HG03565 (cell line): Measurements from ENCODE around the gene PLLP.

Experiments
- ATAC-seq: cut with Tn5 transposase; IDR thresholded peaks from one replicate; pipeline ENCODE4 v1.9.1; 2021; ENCODE audit warnings: mild to moderate bottlenecking, moderate library complexity; ENCODE audit not compliant: unreplicated experiment

PLLP gene

DNA sequence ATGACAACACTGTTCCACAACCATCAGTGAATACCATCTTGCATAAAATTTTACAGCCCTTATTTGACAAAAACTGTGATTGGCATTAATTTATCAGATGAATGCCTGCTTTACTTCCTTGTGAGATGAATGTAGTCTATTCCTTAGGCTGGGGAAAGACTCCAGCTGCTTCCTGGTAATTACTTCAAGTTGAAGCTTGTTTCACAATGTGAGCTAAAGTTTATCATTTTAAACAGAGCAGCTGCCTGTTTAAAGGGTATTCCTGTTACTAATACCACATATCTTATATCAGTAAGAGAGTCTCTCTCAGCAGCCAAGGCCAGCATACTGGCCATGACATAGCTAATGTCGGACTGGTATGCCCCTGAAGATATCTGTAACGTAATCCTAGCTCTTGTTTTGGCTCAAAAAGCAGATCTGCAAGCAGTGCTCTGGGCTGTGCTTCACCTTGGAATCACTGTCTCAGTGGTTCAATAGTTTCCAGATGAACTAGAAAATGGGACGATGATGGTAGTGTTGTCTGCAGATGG, 52.6 kb downstream of the PLLP start:
- ATAC-seq: no peak

DNA sequence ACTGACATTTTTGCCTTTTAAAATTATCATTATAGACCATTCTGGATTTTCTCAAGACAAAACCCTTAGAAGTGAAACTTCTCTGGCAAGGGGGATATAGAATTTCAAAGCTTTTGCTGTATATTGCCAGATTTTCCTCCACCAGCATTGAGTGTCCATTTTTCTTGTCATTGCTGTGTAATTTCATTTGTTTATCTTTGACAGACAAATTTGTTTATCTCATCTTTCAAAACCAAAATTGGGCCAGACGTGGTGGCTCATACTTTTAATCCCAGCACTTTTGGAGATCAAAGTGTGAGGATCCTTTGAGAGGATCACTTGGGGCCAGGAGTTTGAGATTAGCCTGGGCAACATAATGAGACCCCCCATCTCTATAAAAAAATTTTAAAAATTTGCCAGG, 55.4 kb downstream of the PLLP start:
- no peak for ATAC-seq

DNA sequence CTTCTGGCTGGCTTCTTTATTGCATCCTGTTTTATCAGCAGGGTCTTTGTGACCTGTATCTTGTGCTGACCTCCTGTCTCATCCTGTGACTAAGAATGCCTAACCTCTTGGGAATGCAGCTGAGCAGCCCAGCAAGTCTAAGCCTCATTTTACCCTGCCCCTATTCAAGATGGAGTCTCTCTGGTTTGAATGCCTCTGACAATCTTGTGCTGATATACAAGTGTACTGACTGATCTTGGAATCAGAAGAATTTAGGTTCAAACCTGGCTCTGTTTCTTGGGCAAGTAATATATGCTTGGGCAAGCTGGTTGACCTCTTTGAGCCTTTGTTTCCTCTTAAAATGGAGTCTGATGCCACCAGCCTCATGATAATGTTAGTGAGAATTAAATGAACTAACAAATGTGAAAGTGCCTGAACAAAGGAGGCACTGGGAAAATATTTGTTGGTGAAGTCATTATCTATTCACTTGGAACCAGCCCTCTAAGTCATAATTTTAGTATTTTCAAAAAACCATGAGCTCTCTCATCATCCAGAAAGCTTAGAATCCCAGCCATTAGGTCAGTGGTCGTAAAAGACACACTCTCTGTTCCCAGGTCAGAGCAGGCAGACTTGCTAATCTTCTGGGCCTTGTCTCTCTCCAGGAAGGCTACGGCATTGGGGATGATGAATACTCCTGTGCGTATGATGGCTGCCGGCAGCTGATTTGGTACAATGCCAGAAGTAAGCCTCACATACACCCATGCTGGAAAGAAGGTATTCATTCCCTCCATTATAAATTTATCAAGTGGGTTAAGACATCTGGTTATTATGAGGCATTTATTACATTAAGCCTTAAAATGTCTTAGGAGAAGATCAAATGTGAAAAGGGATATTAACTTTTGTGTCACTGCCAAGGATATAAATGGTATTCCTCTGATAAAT, 57.5 kb downstream of the PLLP start:
- no peak for ATAC-seq

DNA sequence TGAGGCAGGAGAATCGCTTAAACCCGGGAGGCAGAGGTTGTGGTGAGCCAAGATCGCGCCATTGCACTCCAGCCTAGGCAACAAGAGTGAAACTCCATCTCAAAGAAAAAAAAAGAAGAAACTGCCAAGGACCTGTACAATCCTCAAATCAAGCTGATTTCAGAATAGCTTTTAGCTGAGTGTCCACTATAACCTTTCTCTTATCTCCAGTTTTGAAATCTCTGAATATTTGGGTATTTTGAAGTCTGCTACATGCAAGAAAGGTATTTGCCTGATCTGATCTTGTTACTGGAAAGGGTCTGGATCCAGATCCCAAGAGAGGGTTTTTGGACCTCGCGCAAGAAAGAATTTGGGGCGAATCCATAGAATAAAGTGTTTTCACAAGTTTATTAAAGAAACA, 58.5 kb downstream of the PLLP start:
- no peak for ATAC-seq

DNA sequence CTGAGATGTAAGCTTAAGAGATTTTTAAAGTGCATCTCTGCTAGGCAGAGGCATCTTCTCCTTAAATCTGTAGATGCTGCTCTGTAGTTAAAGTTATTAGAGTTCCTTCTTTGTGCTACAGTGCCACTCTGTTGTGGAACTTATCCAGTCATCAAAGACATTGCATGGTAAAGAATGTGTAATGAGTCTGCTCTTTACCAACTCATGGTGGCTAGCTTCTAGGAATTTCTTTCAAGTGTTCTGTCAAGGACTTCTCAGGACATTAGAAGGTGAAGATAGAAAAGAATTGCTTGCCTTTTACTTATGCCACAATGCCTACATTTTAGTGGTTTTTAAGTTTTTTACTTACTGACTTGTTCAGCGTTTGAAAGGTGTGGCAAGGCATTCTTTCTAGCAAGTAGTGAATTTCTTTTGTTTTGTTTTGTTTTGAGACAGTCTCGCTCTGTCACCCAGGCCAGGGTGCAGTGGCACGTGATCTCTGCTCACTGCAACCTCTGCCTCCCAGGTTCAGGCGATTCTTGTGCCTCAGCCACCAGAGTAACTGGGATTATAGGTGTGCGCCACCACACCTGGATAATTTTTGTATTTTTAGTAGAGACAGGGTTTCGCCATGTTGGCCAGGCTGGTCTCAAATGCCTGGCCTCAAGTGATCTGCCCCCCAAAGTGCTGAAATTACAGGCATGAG, 59.7 kb downstream of the PLLP start:
- no peak for ATAC-seq

DNA sequence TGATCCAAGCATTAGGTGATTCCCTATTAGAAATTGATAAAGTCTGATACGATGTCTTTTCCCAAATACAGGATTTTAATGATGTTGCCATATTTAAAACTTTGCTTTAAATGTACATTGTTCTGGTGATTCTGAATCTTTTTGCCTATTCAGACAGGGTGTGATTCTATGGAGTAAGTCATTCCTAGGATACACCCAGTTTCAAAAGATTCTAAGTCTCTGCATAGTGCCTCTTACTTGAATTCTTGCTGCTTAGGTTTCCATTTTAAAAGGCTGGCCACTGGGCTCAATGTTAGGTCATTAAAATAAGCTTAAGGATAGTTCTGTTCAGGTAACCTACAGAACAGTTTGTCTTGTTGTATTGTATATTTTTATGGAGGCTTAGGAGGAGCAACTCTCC, 61.4 kb downstream of the PLLP start:
- ATAC-seq: no peak

DNA sequence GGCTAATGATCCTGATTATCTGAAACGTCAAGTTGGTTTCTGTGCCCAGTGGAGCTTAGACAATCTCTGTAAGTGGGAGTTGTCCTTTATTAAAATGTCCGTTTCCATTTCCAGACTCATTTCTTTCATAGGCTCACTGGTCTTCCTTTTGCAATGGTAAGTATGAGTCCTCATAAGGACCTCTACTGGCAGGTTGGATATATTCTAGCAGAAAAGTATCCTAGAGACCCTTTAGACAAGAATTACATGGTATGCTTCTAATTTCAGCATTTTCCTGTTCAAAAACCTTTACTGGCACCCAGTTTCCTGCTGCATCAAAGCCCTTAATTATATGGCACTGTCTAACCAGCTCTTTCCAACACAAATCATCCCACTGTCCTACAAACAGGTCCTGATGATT, 67.5 kb downstream of the PLLP start:
- no peak for ATAC-seq

DNA sequence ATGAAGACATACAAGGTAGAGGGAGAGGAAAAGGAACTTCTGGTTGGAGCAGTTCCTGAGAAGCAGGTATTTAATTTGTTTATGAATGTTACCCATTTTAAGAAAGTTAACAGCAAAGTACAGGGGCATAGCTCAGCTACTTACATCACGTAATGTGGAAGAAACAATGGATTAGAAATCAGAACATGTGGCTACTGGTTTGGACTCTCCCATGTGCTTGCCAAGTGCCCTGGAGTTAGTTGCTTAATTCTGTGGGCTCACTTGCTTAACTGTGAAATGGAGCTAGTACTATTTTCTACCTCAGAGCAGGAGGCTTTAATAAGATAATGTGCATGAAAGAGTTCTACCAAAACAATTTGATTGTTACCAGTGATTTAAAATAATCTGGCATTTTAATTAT, 71.0 kb downstream of the PLLP start:
- no peak for ATAC-seq

DNA sequence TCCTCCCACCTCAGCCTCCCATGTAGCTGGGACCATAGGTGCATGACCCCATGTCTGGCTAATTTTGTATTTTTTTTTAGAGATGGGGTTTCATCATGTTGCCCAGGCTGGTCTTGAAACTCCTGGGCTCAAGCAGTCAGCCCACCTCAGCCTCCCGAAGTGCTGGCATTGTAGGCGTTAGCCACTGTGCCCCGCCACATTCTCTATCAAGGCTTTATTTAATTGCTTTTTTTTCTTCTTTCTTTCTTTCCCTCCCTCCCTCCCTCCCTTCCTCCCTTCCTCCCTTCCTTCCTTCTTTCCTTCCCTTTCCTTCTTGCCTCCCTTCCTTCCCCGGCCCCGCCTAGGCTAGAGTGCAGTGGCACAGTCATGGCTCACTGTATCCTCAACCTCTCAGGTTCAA, 74.7 kb downstream of the PLLP start:
- ATAC-seq: no peak

DNA sequence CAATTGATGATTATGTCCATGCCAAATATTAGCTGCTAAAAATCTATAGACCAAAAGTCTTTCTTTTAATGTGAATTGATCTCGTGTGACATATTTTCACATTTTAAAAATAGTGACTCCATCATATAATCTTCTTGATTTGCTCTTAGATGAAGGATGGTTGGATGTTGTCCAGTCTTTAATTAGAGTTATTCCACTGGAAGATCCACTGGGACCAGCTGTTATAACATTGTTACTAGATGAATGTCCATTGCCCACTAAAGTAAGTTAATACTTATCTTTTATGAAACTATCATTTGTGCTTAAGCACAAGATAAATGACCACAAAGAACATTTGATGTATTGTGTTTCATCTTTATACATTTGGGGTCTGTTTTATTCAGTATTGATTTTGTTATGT, 75.5 kb downstream of the PLLP start:
- no peak for ATAC-seq
